H1 (cell line): ENCODE data around the gene SMYD3. TPM values are rescaled to one million over a fixed set of nuclear protein-coding genes. Genes with fewer than 3 reads are reported as not detected.

Experiments used
- CTCF ChIA-PET: fragments of 300-600 bp; sonication (Branson Sonifier 250); formaldehyde crosslinking; loops from one replicate; lab custom pipeline; 2021; ENCODE audit not compliant: partially characterized antibody; lab: Charles Lee
- POLR2A ChIA-PET: fragments of 300-600 bp; sonication (Branson Sonifier 250); formaldehyde crosslinking; loops from one replicate; lab custom pipeline; 2021; ENCODE audit warnings: inconsistent platforms; ENCODE audit not compliant: partially characterized antibody; lab: Charles Lee
- DNase-seq, 2 experiments: peaks; one replicate each; pipeline versions ENCODE4 v3.0.0 to v3.0.0-alpha.2; 2010 to 2022; ENCODE audit warnings: low spot score in 2 of 2, low read depth in 1 of 2, mixed read lengths in 1 of 2
- FAIRE-seq: peaks from 2 replicates; lab custom pipeline; 2011; peaks lifted over from hg19 to GRCh38; lab: Jason Lieb, UNC
- H2AFZ ChIP-seq: 2 replicates; pipeline ENCODE4 v1.8.1; 2012; ENCODE audit warnings: low read length, inconsistent platforms
- H2AK5ac ChIP-seq: 2 replicates; pipeline ENCODE4 v1.6.1; 2013; ENCODE audit warnings: low read depth, low read length
- H2BK120ac ChIP-seq: replicated peaks from 2 replicates; pipeline ENCODE3; 2013; ENCODE audit warnings: low read depth, low read length, inconsistent platforms
- H2BK12ac ChIP-seq: 2 replicates; pipeline ENCODE4 v1.6.1; 2013; ENCODE audit warnings: low read depth, low read length
- H2BK15ac ChIP-seq: 2 replicates; pipeline ENCODE4 v1.6.1; 2013; ENCODE audit warnings: low read length
- H2BK20ac ChIP-seq: 2 replicates; pipeline ENCODE4 v1.6.1; 2013; ENCODE audit warnings: low read length
- H2BK5ac ChIP-seq: 2 replicates; pipeline ENCODE4 v1.6.1; 2013; ENCODE audit warnings: low read depth, low read length
- H3K14ac ChIP-seq: 2 replicates; pipeline ENCODE4 v1.6.1; 2013; ENCODE audit warnings: inconsistent platforms; ENCODE audit not compliant: insufficient read length
- H3K18ac ChIP-seq: 2 replicates; pipeline ENCODE4 v1.6.1; 2013; ENCODE audit warnings: low read length; ENCODE audit errors: extremely low read depth
- H3K23ac ChIP-seq: 2 replicates; pipeline ENCODE4 v1.6.1; 2013; ENCODE audit warnings: inconsistent platforms; ENCODE audit not compliant: insufficient read length
- H3K23me2 ChIP-seq: 2 replicates; pipeline ENCODE4 v1.6.1; 2013; ENCODE audit warnings: low read depth, low read length
- H3K27ac ChIP-seq: 2 replicates; pipeline ENCODE4 v1.6.1; 2011; ENCODE audit warnings: low read depth, low read length, inconsistent platforms
- H3K27me3 ChIP-seq, 4 experiments: replicated peaks in 1 of 4; 1 replicate in 1 of 4; 2 replicates in 3 of 4; pipeline versions ENCODE4 v1.6.1 to v1.8.1; 2011 to 2013; ENCODE audit warnings: low read length in 3 of 4, mild to moderate bottlenecking in 3 of 4, inconsistent platforms in 2 of 4, mixed read lengths in 2 of 4, moderate library complexity in 1 of 4; ENCODE audit not compliant: control insufficient read depth in 3 of 4, insufficient read depth in 3 of 4; ENCODE audit errors: extremely low read depth in 1 of 4
- H3K36me3 ChIP-seq, 4 experiments: 2 replicates each; pipeline versions ENCODE4 v1.6.1 to v1.8.1; 2011 to 2013; ENCODE audit warnings: mild to moderate bottlenecking in 4 of 4, low read length in 3 of 4, moderate library complexity in 2 of 4, control low read depth in 1 of 4, inconsistent platforms in 1 of 4; ENCODE audit not compliant: insufficient read depth in 4 of 4, control insufficient read depth in 2 of 4
- H3K4ac ChIP-seq: replicated peaks from 2 replicates; pipeline ENCODE3; 2013; ENCODE audit warnings: low read length, low read depth, mixed read lengths, inconsistent platforms; ENCODE audit not compliant: insufficient read length
- H3K4me1 ChIP-seq, 4 experiments: replicated peaks in 1 of 4; 1 replicate in 1 of 4; 2 replicates in 3 of 4; pipeline versions ENCODE4 v1.6.1 to v1.8.1; 2011 to 2013; ENCODE audit warnings: low read length in 3 of 4, inconsistent platforms in 2 of 4, mixed read lengths in 1 of 4; ENCODE audit not compliant: insufficient read depth in 4 of 4, control insufficient read depth in 3 of 4
- H3K4me2 ChIP-seq, 2 experiments: 2 replicates each; pipeline versions ENCODE4 v1.6.1 to v1.8.1; 2011 to 2013; ENCODE audit warnings: low read depth in 2 of 2, low read length in 2 of 2, control low read depth in 1 of 2, inconsistent platforms in 1 of 2, mild to moderate bottlenecking in 1 of 2; ENCODE audit not compliant: insufficient read depth in 1 of 2
- H3K4me3 ChIP-seq, 4 experiments: fragments of 200-600, 300-600 bp in 1 of 4; sonication (generic), shearing (Covaris generic), sonication (Bioruptor Twin) in 1 of 4; 2 replicates each; pipeline versions ENCODE4 v1.5.1 to v1.8.1; 2011 to 2016; ENCODE audit warnings: low read length in 4 of 4, low read depth in 3 of 4, control low read depth in 2 of 4, inconsistent platforms in 2 of 4, mild to moderate bottlenecking in 2 of 4, mixed read lengths in 1 of 4, moderate library complexity in 1 of 4; ENCODE audit not compliant: insufficient read depth in 2 of 4; ENCODE audit errors: extremely low read depth in 1 of 4
- H3K56ac ChIP-seq: replicated peaks from 2 replicates; pipeline ENCODE3; 2013; ENCODE audit warnings: low read depth, mild to moderate bottlenecking, mixed read lengths, low read length, inconsistent platforms; ENCODE audit not compliant: insufficient read length
- H3K79me1 ChIP-seq: 2 replicates; pipeline ENCODE4 v1.6.1; 2013; ENCODE audit warnings: low read depth, low read length, control low read depth
- H3K79me2 ChIP-seq, 2 experiments: 2 replicates each; pipeline versions ENCODE4 v1.6.1 to v1.8.1; 2012 to 2013; ENCODE audit warnings: low read length in 2 of 2, mild to moderate bottlenecking in 2 of 2, inconsistent platforms in 1 of 2; ENCODE audit not compliant: insufficient read depth in 2 of 2, control insufficient read depth in 1 of 2
- H3K9ac ChIP-seq, 4 experiments: replicated peaks in 1 of 4; 1 replicate in 1 of 4; 2 replicates in 3 of 4; pipeline versions ENCODE4 v1.6.1 to v1.8.1; 2011 to 2013; ENCODE audit warnings: low read depth in 3 of 4, low read length in 3 of 4, control low read depth in 2 of 4, mild to moderate bottlenecking in 2 of 4, moderate library complexity in 2 of 4, inconsistent platforms in 1 of 4; ENCODE audit errors: extremely low read depth in 1 of 4
- H3K9me3 ChIP-seq, 2 experiments: 2 replicates each; pipeline versions ENCODE4 v1.6.1 to v1.8.1; 2012 to 2013; ENCODE audit warnings: mild to moderate bottlenecking in 2 of 2, moderate library complexity in 2 of 2, control low read depth in 1 of 2, inconsistent platforms in 1 of 2, low read depth in 1 of 2, low read length in 1 of 2, mixed read lengths in 1 of 2; ENCODE audit not compliant: insufficient read depth in 2 of 2
- H4K20me1 ChIP-seq, 2 experiments: replicated peaks in 1 of 2; 2 replicates each; pipeline versions ENCODE3 to v1.8.1; 2011 to 2013; ENCODE audit warnings: inconsistent platforms in 2 of 2, low read length in 2 of 2, mild to moderate bottlenecking in 1 of 2; ENCODE audit not compliant: insufficient read depth in 2 of 2, control insufficient read depth in 1 of 2
- H4K5ac ChIP-seq: 2 replicates; pipeline ENCODE4 v1.6.1; 2013; ENCODE audit warnings: low read length, low read depth, mixed read lengths, inconsistent platforms; ENCODE audit not compliant: insufficient read length
- H4K8ac ChIP-seq: 2 replicates; pipeline ENCODE4 v1.8.0; 2013; ENCODE audit warnings: mild to moderate bottlenecking, moderate library complexity, low read length, inconsistent platforms; ENCODE audit not compliant: insufficient read depth; ENCODE audit errors: extremely low read depth
- H4K91ac ChIP-seq: replicated peaks from 2 replicates; pipeline ENCODE3; 2013; ENCODE audit warnings: low read length, mixed read lengths, inconsistent platforms; ENCODE audit not compliant: insufficient read length
- BRCA1 ChIP-seq: IDR thresholded peaks from 2 replicates; pipeline ENCODE4 v1.6.1; 2012; ENCODE audit warnings: low read depth, low read length, improper control_type of control experiment
- CBX8 ChIP-seq: fragments of 300-800, 300-1000 bp; sonication (generic); IDR thresholded peaks from 2 replicates; pipeline ENCODE4 v1.7.1; 2016; ENCODE audit warnings: low read depth, low read length, borderline replicate concordance
- EGR1 ChIP-seq: IDR thresholded peaks from 2 replicates; pipeline ENCODE4 v1.6.1; 2011; ENCODE audit warnings: low read depth, low read length, borderline replicate concordance
- EZH2 ChIP-seq: fragments of 200-600 bp; sonication (generic); IDR thresholded peaks from 2 replicates; pipeline ENCODE4 v1.7.1; 2012; ENCODE audit warnings: low read depth, mild to moderate bottlenecking, moderate library complexity, low read length, inconsistent platforms; ENCODE audit not compliant: severe bottlenecking
- FOSL1 ChIP-seq: IDR thresholded peaks from 2 replicates; pipeline ENCODE4 v1.6.1; 2011; ENCODE audit warnings: mild to moderate bottlenecking, low read depth, low read length, moderate library complexity; ENCODE audit not compliant: insufficient read depth
- HDAC6 ChIP-seq: IDR thresholded peaks from one replicate; pipeline ENCODE4 v1.7.1; 2012; ENCODE audit warnings: low read depth, mild to moderate bottlenecking, inconsistent platforms, low read length, moderate library complexity
- NRF1 ChIP-seq: IDR thresholded peaks from 2 replicates; pipeline ENCODE4 v1.6.1; 2011; ENCODE audit warnings: mild to moderate bottlenecking, low read depth, low read length, improper control_type of control experiment
- RFX5 ChIP-seq: IDR thresholded peaks from 2 replicates; pipeline ENCODE4 v1.6.1; 2011; ENCODE audit warnings: low read depth, low read length, improper control_type of control experiment, borderline replicate concordance
- SAP30 ChIP-seq: fragments of 300-600 bp; sonication (generic); IDR thresholded peaks from 2 replicates; pipeline ENCODE4 v1.7.1; 2012; ENCODE audit warnings: low read length, moderate library complexity, mild to moderate bottlenecking, inconsistent platforms; ENCODE audit not compliant: insufficient read depth, insufficient replicate concordance
- SIN3A ChIP-seq, 2 experiments: IDR thresholded peaks in 1 of 2; conservative IDR thresholded peaks in 1 of 2; 2 replicates each; pipeline ENCODE4 v1.6.1; 2011 to 2012; ENCODE audit warnings: low read length in 2 of 2, improper control_type of control experiment in 1 of 2, low read depth in 1 of 2, mild to moderate bottlenecking in 1 of 2
- SP2 ChIP-seq: IDR thresholded peaks from 2 replicates; pipeline ENCODE4 v1.6.1; 2012; ENCODE audit warnings: mild to moderate bottlenecking, low read length, inconsistent platforms
- WGBS, 2 experiments: shearing (Covaris generic) in 1 of 2; methylation state at CpG; one replicate each; pipeline versions ENCODE4 v1.1.6 to v1.1.7; 2013 to 2015; ENCODE audit warnings: low lambda C conversion rate in 2 of 2, mixed read lengths in 2 of 2, inconsistent platforms in 1 of 2, low coverage in 1 of 2, missing lambda C conversion rate in 1 of 2; ENCODE audit not compliant: insufficient replicate concordance in 2 of 2, insufficient coverage in 1 of 2, insufficient read length in 1 of 2; ENCODE audit errors: extremely low coverage in 1 of 2, missing lambda C conversion rate in 1 of 2; 5-methylcytosine and 5-hydroxymethylcytosine counted together
- polyA plus RNA-seq, 7 experiments: library from polyadenylated mRNA; depleted of rRNA in 3 of 7; stranded (reverse) in 5 of 7; unstranded in 2 of 7; fragments of >200 nt in 5 of 7; fragments of 200-250 nt in 2 of 7; gene quantifications; 1 replicate in 5 of 7; 2 replicates in 1 of 7; 4 replicates in 1 of 7; pipeline versions ENCODE4 v1.2.1 to v1.2.3, GENCODE V29; 2011 to 2013; ENCODE audit warnings: missing spikeins in 2 of 7, mixed read lengths in 2 of 7
- total RNA-seq: library from RNA; stranded (reverse); fragmentation: NEBNext Ultra II Directional; extraction: Animal tissue kit (Norgen Biotek cat#: 25700); gene quantifications from 2 replicates; pipeline ENCODE4 v1.2.1, GENCODE V29; 2021
- TF ChIP-seq, protein P1 (sequence below), 3 experiments: IDR thresholded peaks; 1 replicate in 2 of 3; 2 replicates in 1 of 3; pipeline versions ENCODE4 v1.5.1 to v1.6.1; 2011; ENCODE audit warnings: low read length in 3 of 3, mild to moderate bottlenecking in 3 of 3, inconsistent platforms in 2 of 3, low read depth in 1 of 3, moderate library complexity in 1 of 3; ENCODE audit not compliant: insufficient read depth in 1 of 3; ENCODE audit errors: control extremely low read depth in 1 of 3

SMYD3 gene
- total and polyA plus RNA-seq, 2 of the 8 experiments (the other 6 are each of a cell fraction or from before 2014, with no cell fraction given) = 17.3 to 25.4 TPM

DNA sequence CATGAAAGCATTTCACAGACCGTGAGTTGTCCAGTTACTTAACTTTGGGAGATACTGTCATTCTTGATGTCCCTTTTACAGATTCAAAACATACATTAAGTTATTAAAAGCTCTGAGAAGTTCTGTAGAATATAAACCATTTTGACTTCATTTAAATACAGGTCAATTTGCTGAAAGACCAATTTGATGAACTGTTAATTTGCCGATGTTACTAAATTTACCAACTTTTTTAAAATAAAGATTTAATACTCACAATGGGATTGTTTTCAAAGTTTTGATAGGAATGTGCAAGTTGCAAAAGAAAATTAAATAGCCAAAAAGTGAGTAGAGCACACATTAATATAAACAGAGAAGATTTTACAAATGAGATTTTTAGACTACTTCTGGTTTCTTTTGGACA is 666.1 kb downstream of the SMYD3 start:
- no peak overlapping the region for H3K14ac ChIP-seq
- POLR2A ChIA-PET = no interaction called here
- TF ChIP-seq HDAC6 = no peak
- no peak for TF ChIP-seq CBX8
- no peak for TF ChIP-seq SIN3A (conservative IDR thresholded peaks at IDR 0.05 in 1 of 2, IDR thresholded peaks at IDR 0.05 in 1 of 2; ENCODE audit: low read depth in 1 of 2, low read length in 2 of 2)
- no peak for TF ChIP-seq FOSL1
- TF ChIP-seq, protein P1, sequence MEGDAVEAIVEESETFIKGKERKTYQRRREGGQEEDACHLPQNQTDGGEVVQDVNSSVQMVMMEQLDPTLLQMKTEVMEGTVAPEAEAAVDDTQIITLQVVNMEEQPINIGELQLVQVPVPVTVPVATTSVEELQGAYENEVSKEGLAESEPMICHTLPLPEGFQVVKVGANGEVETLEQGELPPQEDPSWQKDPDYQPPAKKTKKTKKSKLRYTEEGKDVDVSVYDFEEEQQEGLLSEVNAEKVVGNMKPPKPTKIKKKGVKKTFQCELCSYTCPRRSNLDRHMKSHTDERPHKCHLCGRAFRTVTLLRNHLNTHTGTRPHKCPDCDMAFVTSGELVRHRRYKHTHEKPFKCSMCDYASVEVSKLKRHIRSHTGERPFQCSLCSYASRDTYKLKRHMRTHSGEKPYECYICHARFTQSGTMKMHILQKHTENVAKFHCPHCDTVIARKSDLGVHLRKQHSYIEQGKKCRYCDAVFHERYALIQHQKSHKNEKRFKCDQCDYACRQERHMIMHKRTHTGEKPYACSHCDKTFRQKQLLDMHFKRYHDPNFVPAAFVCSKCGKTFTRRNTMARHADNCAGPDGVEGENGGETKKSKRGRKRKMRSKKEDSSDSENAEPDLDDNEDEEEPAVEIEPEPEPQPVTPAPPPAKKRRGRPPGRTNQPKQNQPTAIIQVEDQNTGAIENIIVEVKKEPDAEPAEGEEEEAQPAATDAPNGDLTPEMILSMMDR (IDR thresholded peaks at IDR 0.05; ENCODE audit: control extremely low read depth in 1 of 3, insufficient read depth in 1 of 3, low read depth in 1 of 3, low read length in 3 of 3) = no peak
- no peak for TF ChIP-seq SP2
- TF ChIP-seq RFX5 = no peak
- TF ChIP-seq NRF1 = no peak
- TF ChIP-seq SAP30 = no peak
- no peak for TF ChIP-seq EZH2
- TF ChIP-seq EGR1 = no peak
- TF ChIP-seq BRCA1 = no peak

More for the DNA sequence above, 666.1 kb downstream of the SMYD3 start:
- Histone ChIP-seq H2BK20ac (no peak overlapping the region), H4K8ac (no peak overlapping the region), H3K23me2 (no peaks in the 10 kb centered on the region), H3K27ac (no peak overlapping the region), H2AFZ (no peak overlapping the region), H3K79me2 (no peaks in the 10 kb centered on the region), H3K56ac (no peak overlapping the region), H3K9ac (no peak overlapping the region), H3K4me2 (no peak overlapping the region), H3K4me1 (0 out of 7 replicates have a peak, but pooled peaks cover 0 to 2% (median 0%) of the 10 kb centered on the region in 4 experiments), H3K9me3 (no peaks in the 10 kb centered on the region), H2AK5ac (no peak overlapping the region), H3K79me1 (no peaks in the 10 kb centered on the region), H4K5ac (no peak overlapping the region), H3K18ac (no peak overlapping the region), H2BK5ac (no peak overlapping the region), H2BK12ac (no peak overlapping the region), H2BK120ac (no peak overlapping the region), H3K4ac (no peak overlapping the region), H4K91ac (no peak overlapping the region), H4K20me1 (no peaks in the 10 kb centered on the region), H3K4me3 (no peak overlapping the region), H3K23ac (no peak overlapping the region), H2BK15ac (no peak overlapping the region), H3K36me3 (no peaks in the 10 kb centered on the region), H3K27me3 (no peaks in the 10 kb centered on the region)
- FAIRE-seq (no peak), DNase-seq (no peak)
- CTCF ChIA-PET = no interaction called here
- 52% methylated on average over 2 of the region's 2 CpGs; no CpG with 5 or more reads in 1 of the 2 experiments for WGBS, 2 experiments
